Activated naive CD8-positive, alpha-beta T cell (primary cell): Measurements from ENCODE around the gene RPL41.

Experiments used
- H3K27ac Mint-ChIP-seq: one replicate; pipeline ENCODE4 v1.8.0; 2021; ENCODE audit warnings: mixed read lengths
- H3K27me3 Mint-ChIP-seq: one replicate; pipeline ENCODE4 v1.8.0; 2021; ENCODE audit warnings: mixed read lengths
- H3K36me3 Mint-ChIP-seq: one replicate; pipeline ENCODE4 v1.8.0; 2021; ENCODE audit warnings: mixed read lengths
- H3K4me1 Mint-ChIP-seq: one replicate; pipeline ENCODE4 v1.8.0; 2021; ENCODE audit warnings: low read depth, mixed read lengths
- H3K4me3 Mint-ChIP-seq: one replicate; pipeline ENCODE4 v1.8.0; 2021; ENCODE audit warnings: mild to moderate bottlenecking, mixed read lengths
- H3K9me3 Mint-ChIP-seq: one replicate; pipeline ENCODE4 v1.8.0; 2021; ENCODE audit warnings: low read depth, mixed read lengths

Gene RPL41

GRCh38 chr12:56161690-56162351, 45.4 kb downstream of the RPL41 start:
- no peaks in the 10 kb centered on the region for H3K27me3 Mint-ChIP-seq
- H3K4me1 Mint-ChIP-seq = peaks cover 37% of the 10 kb centered on the region
- peak overlapping the region; percentile 81 for H3K27ac Mint-ChIP-seq
- H3K4me3 Mint-ChIP-seq = peak overlapping the region; percentile 98
- H3K9me3 Mint-ChIP-seq = no peaks in the 10 kb centered on the region
- H3K36me3 Mint-ChIP-seq = peaks cover 18% of the 10 kb centered on the region

- H3K9me3 Mint-ChIP-seq = no peaks in the 10 kb centered on the region
- H3K27ac Mint-ChIP-seq = peak overlapping the region; percentile 66
- no peaks in the 10 kb centered on the region for H3K27me3 Mint-ChIP-seq
- peaks cover 31% of the 10 kb centered on the region for H3K4me1 Mint-ChIP-seq
- H3K36me3 Mint-ChIP-seq = peaks cover 21% of the 10 kb centered on the region
- no peak overlapping the region for H3K4me3 Mint-ChIP-seq
Observed at GRCh38 chr12:56162468-56163290, 46.2 kb downstream of the RPL41 start.

- H3K9me3 Mint-ChIP-seq = no peaks in the 10 kb centered on the region
- H3K36me3 Mint-ChIP-seq = peaks cover 21% of the 10 kb centered on the region
- H3K27me3 Mint-ChIP-seq = no peaks in the 10 kb centered on the region
- H3K4me3 Mint-ChIP-seq = no peak overlapping the region
- H3K27ac Mint-ChIP-seq = no peak overlapping the region
- H3K4me1 Mint-ChIP-seq = peaks cover 31% of the 10 kb centered on the region
Observed at GRCh38 chr12:56163533-56164344, 47.3 kb downstream of the RPL41 start.

GRCh38 chr12:56164345-56164729, 47.9 kb downstream of the RPL41 start:
- no peaks in the 10 kb centered on the region for H3K9me3 Mint-ChIP-seq
- no peak overlapping the region for H3K4me3 Mint-ChIP-seq
- no peak overlapping the region for H3K27ac Mint-ChIP-seq
- H3K4me1 Mint-ChIP-seq = peaks cover 25% of the 10 kb centered on the region
- no peaks in the 10 kb centered on the region for H3K27me3 Mint-ChIP-seq
- peaks cover 16% of the 10 kb centered on the region for H3K36me3 Mint-ChIP-seq

- Mint-ChIP-seq H3K9me3 (no peaks in the 10 kb centered on the region), H3K4me3 (no peak overlapping the region), H3K27me3 (no peaks in the 10 kb centered on the region), H3K4me1 (peaks cover 15% of the 10 kb centered on the region), H3K27ac (peak overlapping the region; percentile 64), H3K36me3 (peaks cover 8% of the 10 kb centered on the region)
Observed at GRCh38 chr12:56165369-56165768, 48.9 kb downstream of the RPL41 start.
